ENCODE data around the gene ARHGEF16.
A peak's percentile ranks its signal among the peaks of the same experiment; 100 is the strongest.

ARHGEF16 gene

GRCh38 chr1:3453891-3454810 is at the start of gene ARHGEF16:
Gene ARHGEF16 (plus strand): TSS chr1:3454665. CDS start chr1:3463085, 8,420 bp downstream.
- H3K4me2 ChIP-seq: peak within 1 kb of the TSS; percentile 75 to 98 (median 89)
- H3K4me3 ChIP-seq: peak within 1 kb of the TSS; percentile 48 to 73 (median 60)

GRCh38 chr1:3404801-3405200 is 49.7 kb upstream of the ARHGEF16 start:
- TF ChIP-seq Cebpa-rat (IDR thresholded peaks at IDR 0.05): no peak
- Histone ChIP-seq H3K27me3 (peaks cover 7 to 56% (median 41%) of the 10 kb centered on the region in 11 experiments; a peak in 21 of 22 replicates), H3K4me1 (peaks cover 19 to 59% (median 52%) of the 10 kb centered on the region in 10 experiments), H3K4me3 (no peak overlapping the region), H3K9ac (peak overlapping the region in 1 of 11 experiments; percentile 31; a peak in 1 of 22 replicates), H3K36me3 (no peaks in the 10 kb centered on the region), H4K20me1 (peaks cover 0 to 67% (median 39%) of the 10 kb centered on the region in 11 experiments; a peak in 17 of 22 replicates), H3K4me2 (peak overlapping the region in 8 of 11 experiments; percentile 84 to 99 (median 94); a peak in 15 of 22 replicates), H3K9me3 (replicated peaks in 1 of 11) (no peaks in the 10 kb centered on the region), H3K27ac (no peak overlapping the region)

More at GRCh38 chr1:3453891-3454810, at the start of gene ARHGEF16:
- peak within 1 kb of the TSS in 2 of 11 experiments; percentile 26 to 44; a peak in 4 of 22 replicates for H3K27ac ChIP-seq
- no peak for TF ChIP-seq Cebpa-rat (IDR thresholded peaks at IDR 0.05)
- no peaks in the 10 kb centered on the region for H3K36me3 ChIP-seq
- no peaks in the 10 kb centered on the region for H3K9me3 ChIP-seq (replicated peaks in 1 of 11)
- peak within 1 kb of the TSS in 10 of 11 experiments; percentile 22 to 60 (median 54); a peak in 17 of 22 replicates for H3K9ac ChIP-seq
- peaks cover 29 to 63% (median 55%) of the 10 kb centered on the region in 10 experiments for H3K4me1 ChIP-seq
- peaks cover 0 to 10% (median 7%) of the 10 kb centered on the region in 11 experiments; a peak in 8 of 22 replicates for H3K27me3 ChIP-seq
- peaks cover 0 to 35% (median 8%) of the 10 kb centered on the region in 11 experiments; a peak in 12 of 22 replicates for H4K20me1 ChIP-seq

- H3K4me3 ChIP-seq: no peak overlapping the region
- H3K27me3 ChIP-seq: peaks cover 7 to 49% (median 41%) of the 10 kb centered on the region in 11 experiments; a peak in 21 of 22 replicates
- H4K20me1 ChIP-seq: peaks cover 0 to 64% (median 39%) of the 10 kb centered on the region in 11 experiments; a peak in 17 of 22 replicates
- peak overlapping the region in 8 of 11 experiments; percentile 84 to 99 (median 94); a peak in 15 of 22 replicates for H3K4me2 ChIP-seq
- H3K9me3 ChIP-seq (replicated peaks in 1 of 11): no peaks in the 10 kb centered on the region
- no peak overlapping the region for H3K9ac ChIP-seq
- H3K4me1 ChIP-seq: peaks cover 19 to 59% (median 52%) of the 10 kb centered on the region in 10 experiments
- H3K27ac ChIP-seq: no peak overlapping the region
- no peak for TF ChIP-seq Cebpa-rat (IDR thresholded peaks at IDR 0.05)
- no peaks in the 10 kb centered on the region for H3K36me3 ChIP-seq
Observed at GRCh38 chr1:3405491-3405890, 49.0 kb upstream of the ARHGEF16 start.

- Histone ChIP-seq H3K9ac (0 out of 22 replicates have a peak overlapping the region, but pooled peaks of 1 of the 11 experiments have one; percentile 9), H3K4me1 (peaks cover 19 to 57% (median 52%) of the 10 kb centered on the region in 10 experiments), H3K4me2 (peak overlapping the region in 8 of 11 experiments; percentile 84 to 99 (median 94); a peak in 15 of 22 replicates), H3K9me3 (replicated peaks in 1 of 11) (no peaks in the 10 kb centered on the region), H3K27ac (no peak overlapping the region), H3K36me3 (no peaks in the 10 kb centered on the region), H3K4me3 (no peak overlapping the region), H4K20me1 (peaks cover 0 to 65% (median 39%) of the 10 kb centered on the region in 11 experiments; a peak in 17 of 22 replicates), H3K27me3 (peaks cover 7 to 54% (median 41%) of the 10 kb centered on the region in 11 experiments; a peak in 21 of 22 replicates)
- TF ChIP-seq Cebpa-rat (IDR thresholded peaks at IDR 0.05): no peak
Observed at GRCh38 chr1:3405974-3406867, 48.2 kb upstream of the ARHGEF16 start.

- Histone ChIP-seq H3K4me3 (no peak overlapping the region), H3K36me3 (no peaks in the 10 kb centered on the region), H3K9me3 (replicated peaks in 1 of 11) (no peaks in the 10 kb centered on the region), H4K20me1 (peaks cover 0 to 65% (median 39%) of the 10 kb centered on the region in 11 experiments; a peak in 17 of 22 replicates), H3K27me3 (peaks cover 7 to 60% (median 37%) of the 10 kb centered on the region in 11 experiments; a peak in 21 of 22 replicates), H3K27ac (no peak overlapping the region), H3K9ac (no peak overlapping the region), H3K4me2 (peak overlapping the region in 3 of 11 experiments; percentile 2 to 96 (median 94); a peak in 3 of 22 replicates), H3K4me1 (peaks cover 18 to 50% (median 44%) of the 10 kb centered on the region in 10 experiments)
- no peak for TF ChIP-seq Cebpa-rat (IDR thresholded peaks at IDR 0.05)
Observed at GRCh38 chr1:3407021-3407420, 47.4 kb upstream of the ARHGEF16 start.

GRCh38 chr1:3408751-3409266 is 45.7 kb upstream of the ARHGEF16 start:
- no peak overlapping the region for H3K4me2 ChIP-seq
- H3K27ac ChIP-seq: no peak overlapping the region
- H3K9me3 ChIP-seq (replicated peaks in 1 of 11): no peaks in the 10 kb centered on the region
- H3K4me3 ChIP-seq: no peak overlapping the region
- no peak overlapping the region for H3K9ac ChIP-seq
- H3K27me3 ChIP-seq: peaks cover 7 to 44% (median 25%) of the 10 kb centered on the region in 11 experiments; a peak in 21 of 22 replicates
- H4K20me1 ChIP-seq: peaks cover 0 to 59% (median 23%) of the 10 kb centered on the region in 11 experiments; a peak in 15 of 22 replicates
- TF ChIP-seq Cebpa-rat (IDR thresholded peaks at IDR 0.05): no peak
- H3K4me1 ChIP-seq: peaks cover 0 to 32% (median 26%) of the 10 kb centered on the region in 10 experiments; a peak in 17 of 20 replicates
- H3K36me3 ChIP-seq: no peaks in the 10 kb centered on the region

- no peak for TF ChIP-seq Cebpa-rat (IDR thresholded peaks at IDR 0.05)
- no peaks in the 10 kb centered on the region for H3K9me3 ChIP-seq (replicated peaks in 1 of 11)
- H3K4me3 ChIP-seq: no peak overlapping the region
- no peaks in the 10 kb centered on the region for H3K36me3 ChIP-seq
- H4K20me1 ChIP-seq: peaks cover 0 to 60% (median 16%) of the 10 kb centered on the region in 11 experiments; a peak in 15 of 22 replicates
- peaks cover 0 to 25% (median 19%) of the 10 kb centered on the region in 10 experiments; a peak in 15 of 20 replicates for H3K4me1 ChIP-seq
- H3K27ac ChIP-seq: no peak overlapping the region
- no peak overlapping the region for H3K4me2 ChIP-seq
- H3K9ac ChIP-seq: no peak overlapping the region
- H3K27me3 ChIP-seq: peaks cover 7 to 36% (median 18%) of the 10 kb centered on the region in 11 experiments; a peak in 20 of 22 replicates
Observed at GRCh38 chr1:3409366-3410141, 44.9 kb upstream of the ARHGEF16 start.

Measured in BLaER1 treated with 17β-estradiol and CSF1 and Interleukin-3, amounts not matched to agents 10 nM and 100 nM (cell line).